Measurements from ENCODE around the gene TNS1. TPM values are rescaled to one million over a fixed set of nuclear protein-coding genes. Genes with fewer than 3 reads are reported as not detected.

TNS1 gene
- total RNA-seq, 1 donor from 2014 or later: 828 TPM

DNA sequence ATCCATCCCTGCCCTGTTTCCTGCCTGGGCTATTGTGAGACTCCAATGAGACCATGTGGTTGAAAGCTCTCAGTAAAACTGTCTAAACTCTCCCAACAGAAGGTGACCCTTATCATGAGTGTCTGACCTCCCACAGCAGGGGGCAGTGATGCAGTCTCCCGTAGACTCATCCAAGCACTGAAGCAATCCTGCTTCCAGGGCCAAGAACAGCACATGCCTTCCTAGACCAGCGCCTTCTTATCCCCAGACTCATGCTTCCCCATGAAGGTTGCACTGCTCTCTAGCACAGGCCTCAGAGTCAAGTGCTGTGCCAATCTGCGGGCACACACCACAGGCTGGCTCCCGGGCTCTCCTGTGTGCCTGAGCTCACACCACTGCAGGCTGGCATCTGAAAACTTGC, 112.3 kb downstream of the TNS1 start:
- peak overlapping the region; percentile 78 for H3K27ac ChIP-seq (replicated peaks)
- DNase-seq: peak; percentile 53
- H3K9me3 ChIP-seq (replicated peaks): no peaks in the 10 kb centered on the region
- intact Hi-C loops (cut with micrococcal nuclease): no loop called here
- TF ChIP-seq CTCF (IDR thresholded peaks at IDR 0.05; ENCODE audit: borderline replicate concordance): peak; percentile 55
- H3K27me3 ChIP-seq (ENCODE audit: low read depth): no peaks in the 10 kb centered on the region
- peaks cover 94% of the 10 kb centered on the region for H3K4me1 ChIP-seq
- H3K4me3 ChIP-seq: no peak overlapping the region
- H3K36me3 ChIP-seq: peaks cover 98% of the 10 kb centered on the region

- Histone ChIP-seq H3K4me1 (peaks cover 94% of the 10 kb centered on the region), H3K36me3 (peaks cover 98% of the 10 kb centered on the region), H3K27ac (replicated peaks) (peak overlapping the region; percentile 78), H3K9me3 (replicated peaks) (no peaks in the 10 kb centered on the region), H3K27me3 (ENCODE audit: low read depth) (no peaks in the 10 kb centered on the region), H3K4me3 (no peak overlapping the region)
- intact Hi-C loops (cut with micrococcal nuclease): loop anchor here (5.0 kb wide), 2 partner anchors 97 to 98 kb away; no protein-coding TSS in a partner anchor
- DNase-seq: no peak
- TF ChIP-seq CTCF (IDR thresholded peaks at IDR 0.05; ENCODE audit: borderline replicate concordance): no peak
Observed at GRCh38 chr2:217889656-217890055, 113.1 kb downstream of the TNS1 start.

- DNase-seq: peak; percentile 79
- no peaks in the 10 kb centered on the region for H3K9me3 ChIP-seq (replicated peaks)
- H3K4me1 ChIP-seq: peaks cover 78% of the 10 kb centered on the region
- H3K27me3 ChIP-seq (ENCODE audit: low read depth): no peaks in the 10 kb centered on the region
- H3K27ac ChIP-seq (replicated peaks): peak overlapping the region; percentile 78
- peaks cover 98% of the 10 kb centered on the region for H3K36me3 ChIP-seq
- intact Hi-C loops (cut with micrococcal nuclease): loop anchor here (5.0 kb wide), 2 partner anchors 96 to 99 kb away; no protein-coding TSS in a partner anchor
- no peak for TF ChIP-seq CTCF (IDR thresholded peaks at IDR 0.05; ENCODE audit: borderline replicate concordance)
- H3K4me3 ChIP-seq: no peak overlapping the region
Observed at GRCh38 chr2:217887841-217888701, 114.7 kb downstream of the TNS1 start.

GRCh38 chr2:217886720-217887309, 116.0 kb downstream of the TNS1 start:
- no peaks in the 10 kb centered on the region for H3K27me3 ChIP-seq (ENCODE audit: low read depth)
- H3K36me3 ChIP-seq: peaks cover 98% of the 10 kb centered on the region
- intact Hi-C loops (cut with micrococcal nuclease): loop anchor here (5.0 kb wide), 2 partner anchors 95 to 100 kb away; no protein-coding TSS in a partner anchor
- H3K27ac ChIP-seq (replicated peaks): peak overlapping the region; percentile 78
- no peaks in the 10 kb centered on the region for H3K9me3 ChIP-seq (replicated peaks)
- H3K4me3 ChIP-seq: no peak overlapping the region
- peak; percentile 65 for DNase-seq
- H3K4me1 ChIP-seq: peaks cover 75% of the 10 kb centered on the region
- peak; percentile 85 for TF ChIP-seq CTCF (IDR thresholded peaks at IDR 0.05; ENCODE audit: borderline replicate concordance)

GRCh38 chr2:217886091-217886490, 116.7 kb downstream of the TNS1 start:
- H3K4me1 ChIP-seq: peaks cover 75% of the 10 kb centered on the region
- no peak for TF ChIP-seq CTCF (IDR thresholded peaks at IDR 0.05; ENCODE audit: borderline replicate concordance)

More at GRCh38 chr2:217886091-217886490, 116.7 kb downstream of the TNS1 start:
- Histone ChIP-seq H3K27ac (replicated peaks) (peak overlapping the region; percentile 78), H3K36me3 (peaks cover 98% of the 10 kb centered on the region), H3K27me3 (ENCODE audit: low read depth) (no peaks in the 10 kb centered on the region), H3K4me3 (no peak overlapping the region), H3K9me3 (replicated peaks) (no peaks in the 10 kb centered on the region)
- no peak for DNase-seq
- intact Hi-C loops (cut with micrococcal nuclease): loop anchor here (5.0 kb wide), 2 partner anchors 94 to 101 kb away; no protein-coding TSS in a partner anchor
